ENCODE measurements around the gene SLC39A10. TPM values are rescaled to one million over a fixed set of nuclear protein-coding genes. Genes with fewer than 3 reads are reported as not detected.

The SLC39A10 gene
- total and polyA plus RNA-seq, 9 of the 15 experiments (the other 6 are each of a cell fraction or from before 2014, with no cell fraction given) = 12.5 to 40.1 (median 23.1) TPM

- H3K9me3 ChIP-seq (replicated peaks; ENCODE audit: control insufficient read depth, insufficient read depth, low read depth, low read length) = no peaks in the 10 kb centered on the region; the same call in 1 of the 2 replicates
- no peak overlapping the region for H3K4me3 ChIP-seq
- TF ChIP-seq STAT5B (CRISPR knock-in tag; IDR thresholded peaks at IDR 0.05) (no peak), XRCC3 (IDR thresholded peaks at IDR 0.05) (no peak), SRSF9 (IDR thresholded peaks at IDR 0.05; ENCODE audit: borderline replicate concordance, low read depth, low read length) (no peak)
- FAIRE-seq (no peak), DNase-seq (ENCODE audit: extremely low read depth in 1 of 4, low spot score in 3 of 4) (no peak), ATAC-seq (no peak)
- no peaks in the 10 kb centered on the region for H3K27me3 ChIP-seq (ENCODE audit: control insufficient read depth in 2 of 2, insufficient read depth in 2 of 2, low read length in 2 of 2)
- ChIA-PET POLR2A (interaction anchor here (0.5 kb wide), 1 partner anchor 13 kb away, joined by 3 read pairs; no protein-coding TSS in a partner anchor), CTCF (ENCODE audit: low intra/inter-chr PET ratio) (no interaction called here)
- H3K4me1 ChIP-seq (replicated peaks in 1 of 2; ENCODE audit: control insufficient read depth in 2 of 2, insufficient read depth in 2 of 2, low read length in 2 of 2) = no peaks in the 10 kb centered on the region; a peak in 2 of 5 replicates
- no peak overlapping the region for H3K27ac ChIP-seq (ENCODE audit: extremely low read depth, low read depth, low read length)
- H3K36me3 ChIP-seq (ENCODE audit: control insufficient read depth, insufficient read depth, low read length) = no peaks in the 10 kb centered on the region
- no peaks in the 10 kb centered on the region for H3K9me1 ChIP-seq (ENCODE audit: control insufficient read depth, insufficient read depth, low read length)
- H2AFZ ChIP-seq (ENCODE audit: low read depth, low read length) = no peak overlapping the region
- H3K79me2 ChIP-seq (ENCODE audit: control insufficient read depth, insufficient read depth, low read length) = no peaks in the 10 kb centered on the region
- BruUV-seq (replicated peaks) = no TSS peak
- no peak overlapping the region for H3K4me2 ChIP-seq (ENCODE audit: insufficient read depth, low read length)
- intact Hi-C loops (cut with micrococcal nuclease) (no loop called here), in situ Hi-C loops (cut with MboI) (no loop called here)
- 95% methylated on average over 3 of the region's 3 CpGs for WGBS (ENCODE audit: insufficient coverage, low coverage, missing lambda C conversion rate)
- H3K9ac ChIP-seq (ENCODE audit: insufficient read depth in 1 of 2, low read depth in 2 of 2, low read length in 2 of 2) = no peak overlapping the region
- no peaks in the 10 kb centered on the region for H4K20me1 ChIP-seq (replicated peaks; ENCODE audit: control insufficient read depth, insufficient read depth, low read length)
These were observed 37.4 kb upstream of the SLC39A10 start for GRCh38 chr2:195619590-195619989.

- in situ Hi-C loops (cut with MboI) (no loop called here), intact Hi-C loops (cut with micrococcal nuclease) (no loop called here)
- DNase-seq (ENCODE audit: extremely low read depth in 1 of 4, low spot score in 3 of 4) (no peak), FAIRE-seq (no peak), ATAC-seq (no peak)
- peak overlapping the region; percentile 54 for H2AFZ ChIP-seq (ENCODE audit: low read depth, low read length)
- no peaks in the 10 kb centered on the region for H3K79me2 ChIP-seq (ENCODE audit: control insufficient read depth, insufficient read depth, low read length)
- H3K4me2 ChIP-seq (ENCODE audit: insufficient read depth, low read length) = no peak overlapping the region
- no peak overlapping the region for H3K27ac ChIP-seq (ENCODE audit: extremely low read depth, low read depth, low read length)
- H3K27me3 ChIP-seq (ENCODE audit: control insufficient read depth in 2 of 2, insufficient read depth in 2 of 2, low read length in 2 of 2) = no peaks in the 10 kb centered on the region
- no peaks in the 10 kb centered on the region for H4K20me1 ChIP-seq (replicated peaks; ENCODE audit: control insufficient read depth, insufficient read depth, low read length)
- H3K9me3 ChIP-seq (replicated peaks; ENCODE audit: control insufficient read depth, insufficient read depth, low read depth, low read length) = no peaks in the 10 kb centered on the region; the same call in 1 of the 2 replicates
- no TSS peak for BruUV-seq (replicated peaks)
- TF ChIP-seq FOXK1 (CRISPR knock-in tag; IDR thresholded peaks at IDR 0.05; ENCODE audit: borderline replicate concordance) (no peak), MCM5 (IDR thresholded peaks at IDR 0.05; ENCODE audit: low read depth) (no peak), DACH1 (IDR thresholded peaks at IDR 0.05; ENCODE audit: partially characterized antibody) (no peak), MTA3 (IDR thresholded peaks at IDR 0.05; ENCODE audit: borderline replicate concordance) (no peak), ZC3H4 (CRISPR knock-in tag; IDR thresholded peaks at IDR 0.05; ENCODE audit: borderline replicate concordance) (no peak), ADNP (tag; IDR thresholded peaks at IDR 0.05) (no peak), ZNF785 (CRISPR knock-in tag; IDR thresholded peaks at IDR 0.05) (no peak), BRD4 (IDR thresholded peaks at IDR 0.05) (no peak), ZNF41 (CRISPR knock-in tag; conservative IDR thresholded peaks at IDR 0.05) (no peak), ASH1L (IDR thresholded peaks at IDR 0.05; ENCODE audit: borderline replicate concordance, low read depth, partially characterized antibody) (no peak), SRSF1 (IDR thresholded peaks at IDR 0.05; ENCODE audit: low read depth, low read length) (no peak), SOX6 (IDR thresholded peaks at IDR 0.05) (no peak), SAFB (IDR thresholded peaks at IDR 0.05; ENCODE audit: borderline replicate concordance, low read depth, low read length) (no peak), CAMTA2 (CRISPR knock-in tag; conservative IDR thresholded peaks at IDR 0.05) (no peak)
- TF ChIP-seq, protein P1, sequence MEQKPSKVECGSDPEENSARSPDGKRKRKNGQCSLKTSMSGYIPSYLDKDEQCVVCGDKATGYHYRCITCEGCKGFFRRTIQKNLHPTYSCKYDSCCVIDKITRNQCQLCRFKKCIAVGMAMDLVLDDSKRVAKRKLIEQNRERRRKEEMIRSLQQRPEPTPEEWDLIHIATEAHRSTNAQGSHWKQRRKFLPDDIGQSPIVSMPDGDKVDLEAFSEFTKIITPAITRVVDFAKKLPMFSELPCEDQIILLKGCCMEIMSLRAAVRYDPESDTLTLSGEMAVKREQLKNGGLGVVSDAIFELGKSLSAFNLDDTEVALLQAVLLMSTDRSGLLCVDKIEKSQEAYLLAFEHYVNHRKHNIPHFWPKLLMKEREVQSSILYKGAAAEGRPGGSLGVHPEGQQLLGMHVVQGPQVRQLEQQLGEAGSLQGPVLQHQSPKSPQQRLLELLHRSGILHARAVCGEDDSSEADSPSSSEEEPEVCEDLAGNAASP (IDR thresholded peaks at IDR 0.05) = no peak
- ChIA-PET CTCF (ENCODE audit: low intra/inter-chr PET ratio) (no interaction called here), POLR2A (no interaction called here)
- H3K4me3 ChIP-seq = no peak overlapping the region
- 69% methylated on average over 3 of the region's 3 CpGs for WGBS (ENCODE audit: insufficient coverage, low coverage, missing lambda C conversion rate)
- no peak overlapping the region for H3K9ac ChIP-seq (ENCODE audit: insufficient read depth in 1 of 2, low read depth in 2 of 2, low read length in 2 of 2)
- H3K9me1 ChIP-seq (ENCODE audit: control insufficient read depth, insufficient read depth, low read length) = no peaks in the 10 kb centered on the region
- H3K36me3 ChIP-seq (ENCODE audit: control insufficient read depth, insufficient read depth, low read length) = no peaks in the 10 kb centered on the region
- H3K4me1 ChIP-seq (replicated peaks in 1 of 2; ENCODE audit: control insufficient read depth in 2 of 2, insufficient read depth in 2 of 2, low read length in 2 of 2) = no peaks in the 10 kb centered on the region; a peak in 1 of 5 replicates
These were observed 36.5 kb upstream of the SLC39A10 start for GRCh38 chr2:195620501-195620900.

Data from K562 (cell line).